BJ (cell line): ENCODE results near the gene AICDA. TPM values are rescaled to one million over a fixed set of nuclear protein-coding genes. Genes with fewer than 3 reads are reported as not detected.
A peak's percentile ranks its signal among the peaks of the same experiment; 100 is the strongest.

Source experiments
- CTCF ChIA-PET: fragments of 350-600 bp; formaldehyde crosslinking; extraction: SDS; loops from one replicate; lab custom pipeline; 2021; ENCODE audit warnings: antibody characterized with exemption, inconsistent platforms; lab: Yijun Ruan, JAX
- POLR2A ChIA-PET: fragments of 300-600 bp; sonication (Branson Sonifier 250); formaldehyde crosslinking; extraction: SDS; loops from one replicate; lab custom pipeline; 2021; ENCODE audit warnings: antibody characterized with exemption; lab: Charles Lee
- DNase-seq: peaks from one replicate; pipeline ENCODE4 v3.0.0-alpha.2; 2011; ENCODE audit warnings: low read depth
- H3K27me3 ChIP-seq: 2 replicates; pipeline ENCODE4 v1.6.0; 2011; ENCODE audit warnings: low read length; ENCODE audit not compliant: control insufficient read depth, insufficient read depth
- H3K36me3 ChIP-seq: 2 replicates; pipeline ENCODE4 v1.5.1; 2011; ENCODE audit warnings: low read length; ENCODE audit not compliant: control insufficient read depth, insufficient read depth
- H3K4me3 ChIP-seq: 2 replicates; pipeline ENCODE4 v1.5.1; 2011; ENCODE audit warnings: low read depth, mild to moderate bottlenecking, control low read depth, low read length
- CTCF ChIP-seq: IDR thresholded peaks from 2 replicates; pipeline ENCODE4 v1.5.1; 2011; ENCODE audit warnings: low read depth, mild to moderate bottlenecking, control low read depth, inconsistent platforms, low read length, moderate library complexity; ENCODE audit not compliant: insufficient read depth
- polyA minus RNA-seq: library from RNA; depleted of rRNA, polyadenylated mRNA; stranded (reverse); fragments of >200 nt; gene quantifications from 2 replicates; pipeline ENCODE4 v1.2.3, GENCODE V29; 2011; rRNA and poly(A)+ RNA removed
- polyA plus RNA-seq: library from polyadenylated mRNA; depleted of rRNA; stranded (reverse); fragments of >200 nt; gene quantifications from 2 replicates; pipeline ENCODE4 v1.2.3, GENCODE V29; 2011; rRNA removed

The AICDA gene
- polyA plus RNA-seq (not detected in 2 replicates), polyA minus RNA-seq (not detected in 2 replicates)

- CTCF ChIA-PET, result interaction anchor here (0.8 to 1.0 kb wide), 2 partner anchors 47 to 68 kb away, joined by 3 to 6 read pairs; no protein-coding TSS in a partner anchor
- POLR2A ChIA-PET, result no interaction called here
- Histone ChIP-seq H3K4me3 (no peak within 1 kb of the TSS), H3K36me3 (no peaks in the 10 kb centered on the region), H3K27me3 (no peaks in the 10 kb centered on the region)
- no peak for TF ChIP-seq CTCF
- DNase-seq, result no peak
Observed at GRCh38 chr12:8612629-8613028, at the start of gene AICDA. TSS of gene AICDA (minus strand) at chr12:8612859. CDS start at chr12:8612767, 92 bp downstream.

- TF ChIP-seq CTCF, result no peak
- ChIA-PET CTCF (interaction anchor here (0.7 to 1.4 kb wide), 2 partner anchors 228 to 373 kb away, joined by 3 to 5 read pairs; no protein-coding TSS in a partner anchor), POLR2A (interaction anchor here (0.6 kb wide), 1 partner anchor 40 kb away, joined by 3 read pairs; no protein-coding TSS in a partner anchor)
- Histone ChIP-seq H3K36me3 (no peaks in the 10 kb centered on the region), H3K4me3 (0 out of 2 replicates have a peak overlapping the region, but pooled peaks have one; percentile 10), H3K27me3 (no peaks in the 10 kb centered on the region)
- DNase-seq, result no peak
Observed at GRCh38 chr12:8661751-8662150, 49.1 kb upstream of the AICDA start.

- DNase-seq, result no peak
- no peak for TF ChIP-seq CTCF
- POLR2A ChIA-PET, result no interaction called here
- Histone ChIP-seq H3K36me3 (no peaks in the 10 kb centered on the region), H3K4me3 (no peak overlapping the region), H3K27me3 (no peaks in the 10 kb centered on the region)
- CTCF ChIA-PET, result interaction anchor here (1.0 to 1.4 kb wide), 2 partner anchors 10 to 229 kb away, joined by 3 to 5 read pairs; no protein-coding TSS in a partner anchor
Observed at GRCh38 chr12:8661016-8661415, 48.4 kb upstream of the AICDA start.

- POLR2A ChIA-PET, result no interaction called here
- DNase-seq, result peak; percentile 57
- no peak overlapping the region for H3K4me3 ChIP-seq
- CTCF ChIA-PET, result interaction anchor here (0.7 to 3.0 kb wide), 10 partner anchors 18 to 391 kb away, joined by 3 to 40 read pairs (median 10); no protein-coding TSS in a partner anchor
- TF ChIP-seq CTCF, result no peak
- H3K36me3 ChIP-seq, result no peaks in the 10 kb centered on the region
- no peaks in the 10 kb centered on the region for H3K27me3 ChIP-seq
Observed at GRCh38 chr12:8658346-8658745, 45.7 kb upstream of the AICDA start.

- CTCF ChIA-PET, result interaction anchor here (0.9 to 2.9 kb wide), 6 partner anchors 21 to 384 kb away, joined by 3 to 10 read pairs (median 6); no protein-coding TSS in a partner anchor
Observed at GRCh38 chr12:8655421-8655820, 42.8 kb upstream of the AICDA start.

More at GRCh38 chr12:8655421-8655820, 42.8 kb upstream of the AICDA start:
- TF ChIP-seq CTCF, result no peak
- Histone ChIP-seq H3K27me3 (no peaks in the 10 kb centered on the region), H3K4me3 (no peak overlapping the region), H3K36me3 (no peaks in the 10 kb centered on the region)
- no peak for DNase-seq
- POLR2A ChIA-PET, result no interaction called here
